MCF 10A (cell line): Measurements from ENCODE around the gene CYP3A5. TPM values are rescaled to one million over a fixed set of nuclear protein-coding genes. Genes with fewer than 3 reads are reported as not detected.

ENCODE experiments used
- BruUV-seq: library from RNA; stranded (reverse); fragments of 400-500 nt; replicated peaks from 2 replicates; lab custom pipeline; 2021; lab: Mats Ljungman, UMichigan
- CTCF ChIA-PET: fragments of 300-600 bp; sonication (Branson Sonifier 250); formaldehyde crosslinking; extraction: SDS; loops from one replicate; lab custom pipeline; 2021; ENCODE audit warnings: antibody characterized with exemption, inconsistent platforms; lab: Yijun Ruan, JAX
- POLR2A ChIA-PET: fragments of 300-600, 350-650 bp; sonication (Branson Sonifier 250); formaldehyde crosslinking; extraction: SDS; loops from one replicate; lab custom pipeline; 2020; ENCODE audit warnings: antibody characterized with exemption, inconsistent platforms; lab: Yijun Ruan, JAX
- DNase-seq: peaks from one replicate; pipeline ENCODE4 v3.0.0-alpha.2; 2018; ENCODE audit not compliant: unreplicated experiment
- H3K27ac Mint-ChIP-seq: one replicate; pipeline ENCODE4 v1.8.0; 2022; ENCODE audit warnings: mild to moderate bottlenecking, low read depth, mixed read lengths; ENCODE audit not compliant: unreplicated experiment
- H3K27me3 Mint-ChIP-seq: one replicate; pipeline ENCODE4 v1.8.0; 2022; ENCODE audit warnings: mixed read lengths; ENCODE audit not compliant: insufficient read depth, unreplicated experiment
- H3K36me3 Mint-ChIP-seq: one replicate; pipeline ENCODE4 v1.8.0; 2022; ENCODE audit warnings: mild to moderate bottlenecking, moderate library complexity, mixed read lengths; ENCODE audit not compliant: insufficient read depth, unreplicated experiment
- H3K4me1 Mint-ChIP-seq: one replicate; pipeline ENCODE4 v1.8.0; 2022; ENCODE audit warnings: mixed read lengths; ENCODE audit not compliant: insufficient read depth, unreplicated experiment
- H3K4me3 Mint-ChIP-seq: one replicate; pipeline ENCODE4 v1.8.0; 2022; ENCODE audit warnings: mild to moderate bottlenecking, moderate library complexity, mixed read lengths; ENCODE audit not compliant: unreplicated experiment
- H3K9me3 Mint-ChIP-seq: one replicate; pipeline ENCODE4 v1.8.0; 2022; ENCODE audit warnings: mixed read lengths; ENCODE audit not compliant: unreplicated experiment
- CTCF ChIP-seq: fragments of 200-600 bp; IDR thresholded peaks from one replicate; pipeline ENCODE4 v1.8.0; 2022; ENCODE audit warnings: antibody characterized with exemption, mild to moderate bottlenecking; ENCODE audit not compliant: unreplicated experiment
- intact Hi-C: fragments of 100-400 bp; cut with micrococcal nuclease; formaldehyde crosslinking; loops from 2 replicates; pipeline ENCODE4 v1.14.1; 2022
- total RNA-seq: library from RNA; stranded (reverse); gene quantifications from 2 replicates; pipeline ENCODE4 v1.2.3, GENCODE V29; 2022

The CYP3A5 gene
- total RNA-seq, 1 experiment from 2014 or later = 0.58 TPM

- TF ChIP-seq CTCF = no peak
These were observed 31.0 kb downstream of the CYP3A5 start for GRCh38 chr7:99648843-99649242.

GRCh38 chr7:99645590-99645989 lies 34.2 kb downstream of the CYP3A5 start:
- DNase-seq = no peak
- no TSS peak for BruUV-seq
- Mint-ChIP-seq H3K9me3 (no peaks in the 10 kb centered on the region), H3K27ac (no peak overlapping the region), H3K4me3 (no peak overlapping the region), H3K4me1 (peaks cover 6% of the 10 kb centered on the region), H3K27me3 (no peaks in the 10 kb centered on the region), H3K36me3 (peaks cover 16% of the 10 kb centered on the region)
- ChIA-PET POLR2A (no interaction called here), CTCF (interaction anchor here (0.8 kb wide), 1 partner anchor 73 kb away, joined by 3 read pairs; no protein-coding TSS in a partner anchor)
- TF ChIP-seq CTCF = no peak
- intact Hi-C loops = no loop called here

More at GRCh38 chr7:99648843-99649242, 31.0 kb downstream of the CYP3A5 start:
- Mint-ChIP-seq H3K27me3 (no peaks in the 10 kb centered on the region), H3K27ac (no peak overlapping the region), H3K36me3 (peaks cover 15% of the 10 kb centered on the region), H3K4me3 (no peak overlapping the region), H3K9me3 (no peaks in the 10 kb centered on the region), H3K4me1 (no peaks in the 10 kb centered on the region)
- intact Hi-C loops = no loop called here
- ChIA-PET POLR2A (interaction anchor here (0.8 to 1.2 kb wide), 2 partner anchors 12 to 17 kb away, joined by 3 read pairs; no protein-coding TSS in a partner anchor), CTCF (no interaction called here)
- DNase-seq = no peak
- BruUV-seq = no TSS peak

GRCh38 chr7:99644431-99644830 lies 35.4 kb downstream of the CYP3A5 start:
- CTCF ChIA-PET = no interaction called here
- H3K4me1 Mint-ChIP-seq = peaks cover 6% of the 10 kb centered on the region
- TF ChIP-seq CTCF = no peak

GRCh38 chr7:99643464-99643863 lies 36.3 kb downstream of the CYP3A5 start:
- TF ChIP-seq CTCF = no peak
- intact Hi-C loops = no loop called here
- Mint-ChIP-seq H3K27me3 (no peaks in the 10 kb centered on the region), H3K36me3 (peaks cover 16% of the 10 kb centered on the region), H3K4me3 (no peak overlapping the region), H3K27ac (no peak overlapping the region), H3K9me3 (no peaks in the 10 kb centered on the region), H3K4me1 (peaks cover 6% of the 10 kb centered on the region)
- no TSS peak for BruUV-seq
- ChIA-PET POLR2A (no interaction called here), CTCF (no interaction called here)
- no peak for DNase-seq

More at GRCh38 chr7:99644431-99644830, 35.4 kb downstream of the CYP3A5 start:
- Mint-ChIP-seq H3K4me3 (no peak overlapping the region), H3K36me3 (peaks cover 16% of the 10 kb centered on the region), H3K27me3 (no peaks in the 10 kb centered on the region), H3K27ac (no peak overlapping the region), H3K9me3 (no peaks in the 10 kb centered on the region)
- DNase-seq = no peak
- no TSS peak for BruUV-seq
- intact Hi-C loops = no loop called here
- POLR2A ChIA-PET = interaction anchor here (0.5 kb wide), 1 partner anchor 307 kb away, joined by 3 read pairs; no protein-coding TSS in a partner anchor
